Upper lobe of left lung (tissue), 6 donors: ENCODE data around the gene NTPCR. TPM values are rescaled to one million over a fixed set of nuclear protein-coding genes. Genes with fewer than 3 reads are reported as not detected.

ENCODE experiments used
- ATAC-seq, 2 donors: fragments of 200-7000 bp; cut with Tn5 transposase; one replicate each; pipeline ENCODE4 v1.9.1; 2022; ENCODE audit warnings: mild to moderate bottlenecking in 2 of 2, moderate library complexity in 2 of 2; ENCODE audit not compliant: low FRiP score in 2 of 2
- DNase-seq, 2 donors: peaks; one replicate each; pipeline ENCODE4 v3.0.0-alpha.2; 2019 to 2020
- H3K27ac ChIP-seq, 4 donors: fragments of 200-600 bp; sonication (generic); one replicate each; pipeline ENCODE4 v1.5.1; 2016 to 2019
- H3K27me3 ChIP-seq, 4 donors: fragments of 200-600 bp; sonication (generic); one replicate each; pipeline ENCODE4 v1.5.1; 2017 to 2019
- H3K36me3 ChIP-seq, 4 donors: fragments of 200-600 bp; sonication (generic); one replicate each; pipeline ENCODE4 v1.5.1; 2016 to 2019
- H3K4me1 ChIP-seq, 4 donors: fragments of 200-600 bp; sonication (generic); one replicate each; pipeline ENCODE4 v1.5.1; 2018 to 2019
- H3K4me3 ChIP-seq, 4 donors: fragments of 200-600 bp; sonication (generic); one replicate each; pipeline ENCODE4 v1.5.1; 2017 to 2019; ENCODE audit warnings: mild to moderate bottlenecking in 2 of 4, moderate library complexity in 1 of 4
- H3K9me3 ChIP-seq, 4 donors: fragments of 200-600 bp; sonication (generic); one replicate each; pipeline ENCODE4 v1.5.1; 2018 to 2019
- CTCF ChIP-seq, 6 experiments: fragments of 450-650 bp in 4 of 6; fragments of 200-600 bp in 2 of 6; sonication (generic) in 2 of 6; IDR thresholded peaks; one replicate each; pipeline ENCODE4 v1.5.1; 2016 to 2019; ENCODE audit warnings: antibody characterized with exemption in 6 of 6
- EP300 ChIP-seq, 4 donors: sonication (generic); formaldehyde crosslinking; IDR thresholded peaks; one replicate each; pipeline ENCODE4 v1.5.1; 2017; ENCODE audit warnings: antibody characterized with exemption in 4 of 4, control low read depth in 2 of 4
- POLR2A ChIP-seq, 4 donors: fragments of 450-650 bp; IDR thresholded peaks; one replicate each; pipeline ENCODE4 v1.5.1; 2016 to 2017; ENCODE audit warnings: antibody characterized with exemption in 4 of 4, mild to moderate bottlenecking in 2 of 4
- POLR2AphosphoS5 ChIP-seq, 2 donors: sonication (generic); formaldehyde crosslinking; IDR thresholded peaks; one replicate each; pipeline ENCODE4 v1.5.1; 2017; ENCODE audit warnings: antibody characterized with exemption in 2 of 2
- WGBS, 2 donors: methylation state at CpG; one replicate each; pipeline ENCODE4 v1.1.5; 2017 to 2018; 5-methylcytosine and 5-hydroxymethylcytosine counted together
- total RNA-seq, 6 donors: library from RNA; depleted of rRNA in 4 of 6; stranded (reverse); fragments of >200 nt in 4 of 6; gene quantifications; one replicate each; pipeline versions ENCODE4 v1.1.0 to v1.2.1, GENCODE V29; 2016 to 2021
- donor health status: DM: no; HTN: no; CAD: no; lungs with moderate emphysema.
- donor health status: DM: no; HTN: yes; CAD: no; lungs with severe emphysema.

Gene NTPCR
- total RNA-seq, 6 donors from 2014 or later = 15.2 to 35.5 (median 21.2) TPM

DNA sequence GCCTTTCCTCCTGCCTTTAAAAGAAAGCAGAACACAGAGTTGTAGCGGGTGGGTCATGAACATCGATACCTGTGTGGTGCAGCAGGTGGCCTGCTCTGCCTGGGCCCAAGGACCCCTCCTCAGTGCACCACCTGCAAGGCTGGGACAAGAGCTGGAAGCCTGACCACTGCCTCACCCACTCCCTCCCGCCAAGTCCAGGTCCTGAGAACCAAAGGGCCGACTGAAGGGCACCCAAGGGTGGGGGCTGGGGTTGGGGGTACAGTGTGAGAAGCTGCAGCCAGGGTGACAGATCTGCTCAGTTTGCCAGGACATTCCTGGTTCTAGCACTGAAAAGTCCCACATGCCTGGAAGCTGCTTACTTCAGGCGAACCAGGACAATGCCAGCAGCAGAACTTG lies 36.1 kb downstream of the NTPCR start:
- ATAC-seq = no peak
- 68 to 88% methylated on average over 3 to 5 of the region's 5 CpGs for WGBS, 2 donors

DNA sequence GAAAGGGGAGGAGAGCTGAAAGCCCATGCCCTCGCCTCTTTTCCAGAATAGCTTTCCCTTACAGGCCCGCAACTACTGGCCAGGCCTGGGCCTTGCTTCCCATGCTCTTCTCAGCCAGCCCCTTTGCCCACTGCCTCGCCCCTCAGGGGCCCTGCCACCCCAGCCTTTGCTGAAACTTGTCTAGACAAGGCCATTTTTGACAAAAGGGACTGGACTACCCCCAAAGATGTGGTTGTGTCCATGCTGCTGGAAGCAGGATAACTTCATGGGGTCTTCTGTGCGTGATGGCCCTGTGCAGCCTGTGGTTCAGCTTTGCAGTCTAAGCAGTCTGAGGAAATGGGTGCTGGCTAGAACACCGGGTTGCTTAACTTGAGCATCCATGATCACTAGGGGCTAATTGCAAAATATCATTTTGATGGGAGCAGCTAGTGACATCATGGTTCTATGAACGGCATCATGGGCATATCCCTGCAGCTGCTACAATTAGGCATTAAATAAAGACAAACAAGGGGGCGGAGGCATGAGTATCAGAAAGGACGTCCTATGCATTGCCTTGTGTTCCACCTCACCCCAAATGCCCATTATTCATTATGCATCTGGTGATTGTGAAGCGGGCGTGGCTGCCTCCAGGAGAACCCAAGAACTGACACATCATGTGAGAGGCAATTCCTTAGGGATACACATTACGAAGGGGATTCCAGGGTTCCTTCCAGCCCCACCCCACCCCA lies 36.8 kb downstream of the NTPCR start:
- H3K27ac ChIP-seq = no peak overlapping the region
- H3K36me3 ChIP-seq = no peaks in the 10 kb centered on the region
- 93 to 95% methylated on average over 11 of the region's 11 CpGs for WGBS, 2 donors
- H3K27me3 ChIP-seq = no peaks in the 10 kb centered on the region
- H3K4me3 ChIP-seq = no peak overlapping the region
- TF ChIP-seq POLR2A (IDR thresholded peaks at IDR 0.05) = no peak
- TF ChIP-seq CTCF (IDR thresholded peaks at IDR 0.05) = no peak
- TF ChIP-seq EP300 (IDR thresholded peaks at IDR 0.05) = no peak
- no peak for TF ChIP-seq POLR2AphosphoS5 (IDR thresholded peaks at IDR 0.05)
- H3K9me3 ChIP-seq = no peaks in the 10 kb centered on the region
- ATAC-seq = no peak
- no peak for DNase-seq
- H3K4me1 ChIP-seq = no peaks in the 10 kb centered on the region

More for the DNA sequence above, 36.1 kb downstream of the NTPCR start:
- no peaks in the 10 kb centered on the region for H3K27me3 ChIP-seq
- no peaks in the 10 kb centered on the region for H3K36me3 ChIP-seq
- H3K27ac ChIP-seq = no peak overlapping the region
- H3K9me3 ChIP-seq = no peaks in the 10 kb centered on the region
- no peaks in the 10 kb centered on the region for H3K4me1 ChIP-seq
- no peak for DNase-seq
- H3K4me3 ChIP-seq = no peak overlapping the region
- no peak for TF ChIP-seq EP300 (IDR thresholded peaks at IDR 0.05)
- TF ChIP-seq POLR2AphosphoS5 (IDR thresholded peaks at IDR 0.05) = no peak
- TF ChIP-seq CTCF (IDR thresholded peaks at IDR 0.05) = no peak
- no peak for TF ChIP-seq POLR2A (IDR thresholded peaks at IDR 0.05)

DNA sequence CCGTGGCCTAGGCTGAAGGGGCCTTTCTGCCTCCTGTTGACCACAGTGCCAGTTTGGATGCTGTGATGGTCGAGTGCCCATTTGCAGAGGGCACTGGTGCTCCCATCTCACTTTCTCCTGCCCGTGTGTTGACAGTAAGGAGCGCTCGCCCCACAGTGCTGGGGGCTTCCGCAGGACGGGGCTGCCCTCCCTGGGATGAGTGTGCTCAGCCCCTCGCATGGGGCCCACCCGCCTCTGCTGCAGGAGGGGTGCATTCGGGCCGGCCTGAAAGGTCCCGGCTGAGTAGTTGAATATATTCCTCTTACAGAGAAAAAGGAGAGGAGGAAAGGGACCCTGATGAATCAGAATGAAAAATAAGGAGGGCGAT lies 37.3 kb downstream of the NTPCR start:
- 90 to 91% methylated on average over 10 to 13 of the region's 13 CpGs for WGBS, 2 donors
- H3K36me3 ChIP-seq = no peaks in the 10 kb centered on the region
- no peaks in the 10 kb centered on the region for H3K4me1 ChIP-seq
- ATAC-seq (no peak), DNase-seq (no peak)
- TF ChIP-seq EP300 (IDR thresholded peaks at IDR 0.05) = no peak
- no peak overlapping the region for H3K27ac ChIP-seq
- no peaks in the 10 kb centered on the region for H3K9me3 ChIP-seq
- H3K4me3 ChIP-seq = no peak overlapping the region
- H3K27me3 ChIP-seq = no peaks in the 10 kb centered on the region

GRCh38 chr1:232988572-232989040 lies 38.2 kb downstream of the NTPCR start:
- H3K36me3 ChIP-seq = no peaks in the 10 kb centered on the region
- H3K9me3 ChIP-seq = peaks cover 0 to 5% (median 2%) of the 10 kb centered on the region in 4 donors
- DNase-seq (no peak), ATAC-seq (no peak)
- no peak overlapping the region for H3K4me3 ChIP-seq
- TF ChIP-seq CTCF (IDR thresholded peaks at IDR 0.05) (no peak), POLR2A (IDR thresholded peaks at IDR 0.05) (no peak), EP300 (IDR thresholded peaks at IDR 0.05) (no peak), POLR2AphosphoS5 (IDR thresholded peaks at IDR 0.05) (no peak)
- no peaks in the 10 kb centered on the region for H3K27me3 ChIP-seq
- WGBS, 2 donors = 73 to 81% methylated on average over 8 of the region's 8 CpGs
- H3K27ac ChIP-seq = no peak overlapping the region
- H3K4me1 ChIP-seq = no peaks in the 10 kb centered on the region

DNA sequence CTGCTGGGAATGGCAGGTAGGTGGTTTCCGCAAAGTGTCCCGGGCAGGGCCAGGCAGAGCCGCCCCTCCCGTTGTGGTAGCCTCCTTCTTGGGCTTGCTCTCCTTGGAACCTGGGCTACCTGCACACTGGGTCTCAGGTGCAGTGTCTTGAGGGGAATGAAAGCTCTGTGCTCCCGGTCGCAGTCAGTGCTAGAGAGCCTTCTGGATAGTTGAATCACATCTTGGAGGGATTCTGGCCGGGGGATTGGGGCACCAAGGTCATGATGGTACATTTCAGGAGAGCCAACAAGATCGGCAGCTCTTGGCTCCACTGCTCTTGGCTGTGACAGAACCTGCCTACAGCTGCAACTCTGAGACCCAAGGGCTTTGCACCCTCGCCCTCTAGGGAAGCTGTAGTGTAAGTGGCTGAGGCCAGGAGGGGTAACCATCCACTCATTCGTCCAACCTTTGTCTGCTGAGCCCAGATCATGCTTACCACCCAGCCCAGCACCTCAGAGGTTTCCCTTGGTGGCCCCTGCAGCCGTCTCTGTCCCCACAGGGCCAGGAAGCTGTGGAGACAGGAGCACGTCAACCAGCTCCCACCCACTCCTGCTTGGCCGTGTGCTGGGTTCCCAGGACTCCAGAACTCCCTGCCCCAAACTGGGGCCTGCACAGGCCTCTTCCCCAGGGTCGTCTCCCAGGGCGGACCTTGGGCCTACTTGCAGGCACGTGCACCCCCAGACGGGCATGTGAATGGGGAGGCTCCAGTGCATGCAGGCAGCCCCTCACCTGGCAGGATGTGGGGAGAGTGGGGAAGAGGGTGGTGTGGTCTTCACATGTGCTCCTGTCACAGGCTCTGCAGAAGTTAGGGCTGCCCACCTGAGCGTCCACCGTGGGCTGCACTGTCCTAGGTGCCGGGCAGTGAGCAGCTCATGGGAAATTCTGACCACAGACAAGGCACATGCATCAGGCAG lies 40.0 kb downstream of the NTPCR start:
- DNase-seq (no peak), ATAC-seq (no peak)
- no peak overlapping the region for H3K27ac ChIP-seq

More for the DNA sequence above, 40.0 kb downstream of the NTPCR start:
- Histone ChIP-seq H3K4me3 (no peak overlapping the region), H3K27me3 (no peaks in the 10 kb centered on the region), H3K9me3 (peaks cover 0 to 11% (median 6%) of the 10 kb centered on the region in 4 donors), H3K36me3 (no peaks in the 10 kb centered on the region), H3K4me1 (no peaks in the 10 kb centered on the region)
- TF ChIP-seq POLR2A (IDR thresholded peaks at IDR 0.05) (no peak), CTCF (IDR thresholded peaks at IDR 0.05) (no peak), EP300 (IDR thresholded peaks at IDR 0.05) (no peak), POLR2AphosphoS5 (IDR thresholded peaks at IDR 0.05) (no peak)
- WGBS, 2 donors = 89 to 97% methylated on average over 10 to 17 of the region's 20 CpGs
